Measurements from ENCODE around the gene KIFAP3.
"Not testable (repeated sequence)": the region's sequence is repeated elsewhere in the genome, so short reads cannot be mapped to it uniquely, and the experiment has no call there.

KIFAP3 gene

DNA sequence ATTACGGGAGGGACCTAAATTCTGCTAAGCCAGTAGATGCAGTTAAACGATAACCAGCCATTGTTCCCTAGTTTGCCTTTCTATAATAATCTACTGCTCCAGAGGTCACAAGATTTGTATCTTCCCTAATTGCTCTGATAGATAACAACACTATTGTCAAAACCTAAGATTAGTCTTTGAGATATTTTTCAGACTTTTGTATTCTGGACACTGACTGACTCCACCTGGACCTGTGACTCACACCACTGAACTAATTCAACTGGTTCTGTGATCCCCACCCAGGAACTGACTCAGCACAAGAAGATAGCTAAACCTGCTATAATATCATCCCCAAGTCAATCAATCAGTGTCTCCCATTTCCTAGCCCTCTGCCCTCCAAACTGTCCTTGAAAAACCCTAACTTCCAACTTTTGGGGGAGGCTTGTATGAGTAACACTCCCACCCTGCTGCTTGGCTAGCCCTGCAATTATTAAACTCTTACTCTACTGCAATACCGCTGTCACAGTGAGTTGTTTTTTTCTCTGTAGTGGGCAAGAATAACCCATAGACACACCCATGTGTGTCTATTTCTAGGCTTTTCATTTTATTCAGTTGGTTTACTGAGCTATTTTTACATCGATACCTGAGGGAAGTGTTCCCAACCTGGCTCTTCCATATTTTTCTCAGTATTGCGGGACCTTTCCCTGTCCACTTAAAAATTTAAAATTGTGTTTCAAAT lies 11.2 kb downstream of the KIFAP3 start:
- DNase-seq (ENCODE audit: low spot score) = no peak

DNA sequence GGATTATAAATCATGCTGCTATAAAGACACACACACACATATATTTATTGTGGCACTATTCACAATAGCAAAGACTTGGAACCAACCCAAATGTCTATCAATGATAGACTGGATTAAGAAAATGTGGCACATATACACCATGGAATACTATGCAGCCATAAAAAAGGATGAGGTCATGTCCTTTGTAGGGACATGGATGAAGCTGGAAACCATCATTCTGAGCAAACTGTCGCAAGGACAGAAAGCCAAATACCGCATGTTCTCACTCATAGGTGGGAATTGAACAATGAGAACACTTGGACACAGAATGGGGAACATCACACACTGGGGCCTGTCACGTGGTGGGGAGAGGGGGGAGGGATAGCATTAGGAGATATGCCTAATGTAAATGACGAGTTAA lies 12.8 kb downstream of the KIFAP3 start:
- DNase-seq (ENCODE audit: low spot score) = not testable (repeated sequence)

DNA sequence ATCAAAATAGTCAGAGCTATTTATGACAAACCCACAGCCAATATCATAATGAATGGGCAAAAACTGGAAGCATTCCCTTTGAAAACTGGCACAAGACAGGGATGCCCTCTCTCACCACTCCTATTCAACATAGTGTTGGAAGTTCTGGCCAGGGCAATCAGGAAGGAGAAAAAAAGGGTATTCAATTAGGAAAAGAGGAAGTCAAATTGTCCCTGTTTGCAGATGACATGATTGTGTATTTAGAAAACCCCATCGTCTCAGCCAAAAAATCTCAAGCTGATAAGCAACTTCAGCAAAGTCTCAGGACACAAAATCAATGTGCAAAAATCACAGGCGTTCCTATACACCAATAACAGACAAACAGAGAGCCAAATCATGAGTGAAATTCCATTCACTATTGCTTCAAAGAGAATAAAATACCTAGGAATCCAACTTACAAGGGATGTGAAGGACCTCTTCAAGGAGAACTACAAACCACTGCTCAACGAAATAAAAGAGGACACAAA lies 14.4 kb downstream of the KIFAP3 start:
- DNase-seq (ENCODE audit: low spot score) = not testable (repeated sequence)

DNA sequence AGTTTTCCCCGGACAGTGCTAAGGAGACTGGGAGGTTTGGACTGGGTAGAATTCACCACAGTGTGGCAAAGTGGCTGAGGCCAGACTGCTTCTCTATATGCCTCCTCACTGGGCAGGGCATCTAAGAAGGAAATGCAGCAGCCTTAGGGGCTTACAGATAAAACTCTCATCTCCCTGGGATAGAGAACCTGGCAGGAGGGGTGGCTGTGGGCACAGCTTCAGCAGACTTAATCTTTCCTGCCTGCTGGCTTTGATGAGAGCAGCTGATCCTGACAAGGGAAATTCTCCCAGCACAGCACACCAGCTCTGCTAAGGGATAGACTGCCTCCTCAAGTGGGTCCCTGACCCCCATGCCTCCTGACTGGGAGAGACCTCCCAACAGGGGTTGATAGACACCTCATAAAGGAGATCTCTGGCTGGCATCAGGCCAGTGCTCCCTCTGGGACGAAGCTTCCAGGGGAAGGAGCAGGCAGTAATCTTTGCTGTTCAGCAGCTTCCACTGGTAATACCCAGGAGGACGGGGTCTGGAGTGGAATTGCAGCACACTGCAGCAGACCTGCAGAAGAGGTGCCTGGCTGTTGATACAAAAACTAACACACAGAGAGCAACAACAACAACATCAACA lies 25.2 kb downstream of the KIFAP3 start:
- no peak for DNase-seq (ENCODE audit: low spot score)

DNA sequence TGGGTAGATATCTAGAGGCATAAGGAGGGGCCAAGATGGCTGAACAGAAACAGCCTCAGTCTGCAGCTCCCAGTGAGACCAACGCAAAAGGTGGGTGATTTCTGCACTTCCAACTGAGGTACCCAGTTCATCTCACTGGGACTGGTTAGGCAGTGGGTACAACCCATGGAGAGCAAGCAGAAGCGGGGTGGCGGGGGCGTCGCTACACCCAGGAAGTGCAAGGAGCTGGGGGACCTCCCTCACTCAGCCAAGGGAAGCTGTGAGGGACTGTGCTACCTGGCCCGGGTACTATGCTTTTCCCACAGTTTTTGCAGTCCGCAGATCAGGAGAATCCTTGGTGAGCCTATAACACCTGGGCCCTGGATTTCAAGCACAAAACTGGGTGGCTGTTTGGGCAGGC lies 26.0 kb downstream of the KIFAP3 start:
- DNase-seq (ENCODE audit: low spot score) = no peak

DNA sequence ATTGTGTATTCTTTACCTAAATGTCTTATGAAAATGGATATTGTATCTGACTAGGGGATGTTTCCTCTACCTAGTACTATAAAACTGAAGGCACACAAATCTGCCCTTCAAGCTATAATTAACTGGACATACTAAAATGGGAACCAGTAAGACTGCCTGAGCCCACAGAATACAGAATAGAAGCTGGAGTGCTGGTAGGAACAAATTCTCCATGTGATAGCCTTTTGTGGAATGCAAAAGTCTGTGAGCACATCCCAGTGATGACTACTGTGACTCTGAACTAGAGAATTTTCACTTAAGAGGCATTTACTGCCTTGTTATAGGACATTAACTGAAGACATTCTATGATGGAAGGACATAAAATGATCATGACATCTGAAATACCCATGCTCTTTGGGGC lies 30.3 kb downstream of the KIFAP3 start:
- DNase-seq (ENCODE audit: low spot score) = no peak

DNA sequence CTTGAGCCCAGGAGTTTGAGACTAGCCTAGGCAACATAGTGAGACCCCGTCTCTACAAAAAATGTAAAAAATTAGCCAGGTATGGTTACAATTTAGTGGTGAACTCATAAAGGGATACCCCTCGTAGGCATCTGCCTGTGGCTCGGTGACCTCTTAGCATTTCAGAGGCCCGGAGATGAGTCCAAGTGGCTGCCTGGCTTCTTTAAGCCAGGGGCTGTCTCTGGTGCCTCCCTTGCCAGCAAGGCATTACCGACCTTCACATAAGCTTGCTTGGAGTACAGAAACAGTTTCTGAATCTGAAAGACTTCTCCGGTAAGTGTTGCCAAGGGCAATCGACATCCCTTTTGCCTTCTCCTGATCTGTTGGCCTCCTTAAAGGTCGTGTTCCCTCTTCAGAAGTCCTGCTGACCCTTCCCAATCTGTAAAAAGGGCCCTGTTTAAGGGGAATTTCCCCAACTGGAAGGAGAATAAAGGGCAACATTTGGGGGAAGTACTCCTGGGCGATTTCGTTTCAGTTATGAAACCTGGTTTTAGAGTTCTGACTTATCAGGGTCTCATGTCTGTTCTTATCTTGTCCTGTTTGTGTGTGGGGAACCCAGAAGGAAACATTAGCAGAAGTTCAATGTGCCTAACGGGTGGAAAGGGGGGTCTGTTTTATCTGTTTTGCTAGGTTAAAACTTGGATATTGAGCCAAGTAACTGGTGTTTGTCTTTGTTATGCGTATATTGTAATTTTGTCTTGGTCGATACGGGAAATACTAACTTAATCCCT lies 32.9 kb downstream of the KIFAP3 start:
- DNase-seq (ENCODE audit: low spot score) = no peak

DNA sequence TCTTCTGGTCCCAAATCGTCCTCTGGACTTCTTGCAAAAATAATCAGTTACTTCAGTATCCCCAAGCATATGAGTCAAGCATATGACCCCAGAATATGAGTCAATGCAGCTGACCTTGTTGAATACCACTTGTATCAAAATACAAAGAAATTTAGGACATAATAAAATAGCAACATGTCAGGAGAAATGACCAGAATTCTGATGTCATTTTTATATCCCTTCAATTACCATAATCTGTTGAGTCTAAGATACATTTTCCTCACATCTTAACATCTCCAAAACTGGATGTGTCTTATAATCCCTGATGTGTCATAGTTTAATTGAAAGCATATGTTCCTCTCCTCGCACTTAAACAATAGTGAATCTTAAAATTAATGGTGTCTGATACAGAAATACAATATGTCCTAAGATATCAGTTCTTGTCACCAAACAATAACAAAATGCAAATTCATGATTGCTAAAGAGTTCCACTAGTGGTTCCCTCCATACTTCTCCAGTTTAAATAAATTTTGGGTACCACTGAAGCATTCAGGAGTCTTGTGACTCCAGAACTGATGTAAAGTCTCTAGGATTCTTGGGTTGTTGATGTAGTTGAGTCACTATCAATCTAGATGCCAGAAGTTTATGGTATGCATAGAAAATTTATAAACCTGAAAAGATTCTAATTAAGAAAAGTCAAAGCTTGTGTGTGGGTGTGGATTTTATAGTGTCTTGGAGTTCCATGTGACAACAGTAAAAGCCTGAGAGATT lies 41.8 kb downstream of the KIFAP3 start:
- no peak for DNase-seq (ENCODE audit: low spot score)

DNA sequence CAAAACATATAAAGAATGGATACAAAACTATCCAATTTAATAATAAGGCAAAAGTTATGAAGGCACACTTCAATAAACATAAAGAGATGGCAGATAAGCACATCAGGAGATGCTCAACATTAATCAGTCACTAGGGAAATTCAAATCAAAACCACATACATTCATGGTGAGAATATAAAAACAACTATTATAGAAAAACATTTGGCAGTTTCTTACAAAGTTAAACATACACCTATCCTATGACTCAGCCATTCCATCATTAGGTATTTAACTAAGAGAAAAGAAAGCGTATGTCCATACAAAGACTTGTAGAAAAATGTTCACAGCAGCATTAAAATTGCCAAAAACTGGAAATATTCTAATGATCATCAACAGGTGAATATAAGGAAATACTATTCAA lies 44.3 kb downstream of the KIFAP3 start:
- DNase-seq (ENCODE audit: low spot score) = no peak

DNA sequence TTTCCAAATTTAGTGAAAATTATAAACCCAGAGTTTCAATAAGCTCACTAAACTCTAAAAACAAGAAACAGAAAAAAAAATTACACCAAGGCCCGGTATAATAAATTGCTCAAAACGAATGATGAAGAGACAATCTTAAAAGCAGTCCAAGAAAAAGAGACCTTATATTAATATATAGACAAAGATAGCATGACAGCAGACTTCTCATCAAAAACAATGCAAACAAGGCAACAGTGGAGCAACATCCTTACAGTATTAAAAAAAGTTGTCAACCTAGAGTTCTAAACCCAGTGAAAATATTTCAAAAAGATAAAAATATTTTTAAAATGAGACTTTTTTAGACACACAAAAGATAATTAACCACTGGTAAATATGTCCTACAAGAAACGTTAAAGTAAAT lies 46.7 kb downstream of the KIFAP3 start:
- DNase-seq (ENCODE audit: low spot score) = no peak

DNA sequence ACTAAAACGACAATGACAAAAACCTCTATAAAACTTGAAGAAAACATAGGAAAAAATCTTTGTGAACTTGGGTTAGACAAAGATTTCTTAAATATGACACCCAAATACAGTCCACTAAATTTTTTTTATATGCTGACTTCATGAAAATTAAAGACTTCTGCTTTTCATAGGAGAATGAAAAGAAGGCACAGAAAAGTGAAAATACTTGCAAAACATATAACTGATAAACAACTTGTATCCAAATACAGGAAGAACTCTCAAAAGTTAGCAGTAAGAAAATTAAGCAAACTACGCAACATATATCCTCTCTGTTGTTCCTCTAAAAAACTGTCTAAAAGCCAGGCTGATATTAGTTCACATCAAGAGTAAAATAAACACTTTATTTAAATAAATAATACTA lies 53.6 kb downstream of the KIFAP3 start:
- no peak for DNase-seq (ENCODE audit: low spot score)

DNA sequence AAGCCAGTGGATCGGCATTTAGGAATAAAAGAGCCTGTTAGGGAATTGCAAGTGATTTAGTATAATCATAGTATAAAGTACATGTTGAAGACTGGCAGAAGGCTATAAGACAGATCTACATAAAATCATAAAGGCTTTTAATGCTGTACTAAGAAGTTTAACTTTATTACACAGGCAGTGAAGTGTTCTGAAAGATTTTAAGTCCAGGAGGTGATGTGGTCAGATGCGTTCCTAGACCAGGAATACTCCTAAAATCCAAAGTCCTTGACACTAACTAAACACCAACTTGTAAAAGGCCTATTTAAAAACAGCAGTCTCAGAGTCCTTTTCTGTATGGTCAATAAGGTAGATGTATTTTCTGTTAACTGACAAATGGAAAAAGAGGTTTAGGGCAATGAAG lies 57.0 kb downstream of the KIFAP3 start:
- DNase-seq (ENCODE audit: low spot score) = no peak

DNA sequence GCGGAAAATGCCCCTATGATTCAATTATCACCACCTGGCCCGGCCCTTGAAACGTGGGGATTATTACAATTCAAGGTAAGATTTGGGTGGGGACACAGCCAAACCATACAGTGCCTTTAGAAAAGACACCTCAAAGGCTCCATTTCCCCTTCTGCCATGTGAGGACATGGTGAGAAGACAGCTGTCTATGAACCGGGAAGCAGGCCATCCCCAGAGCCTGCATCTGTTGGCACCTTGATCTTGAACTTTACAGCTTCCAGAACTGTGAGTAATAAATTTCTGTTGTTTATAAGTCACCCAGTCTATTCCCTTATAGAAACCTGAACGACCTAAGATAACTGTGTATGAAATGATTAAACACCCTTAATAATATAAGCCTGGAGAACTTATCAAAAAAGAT lies 61.6 kb downstream of the KIFAP3 start:
- DNase-seq (ENCODE audit: low spot score) = no peak

DNA sequence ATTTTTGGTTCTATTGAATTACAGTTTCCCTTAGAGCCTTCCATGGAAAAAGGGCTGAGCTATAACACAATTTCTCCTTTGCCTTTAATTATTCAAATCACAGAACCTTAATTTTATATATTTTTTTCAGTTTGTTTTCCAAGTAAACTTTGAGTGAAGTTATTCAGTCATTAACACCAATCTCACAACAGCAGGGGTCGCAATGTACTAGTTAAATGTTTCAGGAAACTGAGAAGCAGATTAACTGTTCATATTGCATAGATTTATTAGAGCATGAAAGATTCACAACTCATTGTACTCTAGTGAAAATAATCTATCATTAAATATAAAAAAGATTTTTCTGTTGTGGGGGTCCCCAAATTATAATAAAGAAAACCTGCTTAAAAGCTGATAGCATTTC lies 64.1 kb downstream of the KIFAP3 start:
- DNase-seq (ENCODE audit: low spot score) = peak; percentile 4

DNA sequence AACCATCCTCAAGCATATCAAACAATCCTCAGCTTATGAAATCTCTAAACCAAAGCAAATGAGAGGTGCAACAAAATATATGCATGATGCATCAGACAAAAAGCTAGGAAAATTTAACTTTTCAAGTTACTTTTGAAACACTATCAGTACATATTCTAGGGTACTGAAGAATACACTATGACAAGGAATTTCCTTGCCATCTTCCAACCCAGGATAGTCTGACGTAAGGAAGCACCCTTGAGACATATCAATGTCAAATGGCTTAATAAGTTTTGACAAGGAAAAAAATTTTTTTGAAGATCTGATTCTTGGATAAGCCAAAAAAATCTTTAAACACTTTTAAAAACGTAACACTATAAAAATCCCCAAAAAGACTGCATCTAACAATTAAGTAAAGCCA lies 64.9 kb downstream of the KIFAP3 start:
- no peak for DNase-seq (ENCODE audit: low spot score)

DNA sequence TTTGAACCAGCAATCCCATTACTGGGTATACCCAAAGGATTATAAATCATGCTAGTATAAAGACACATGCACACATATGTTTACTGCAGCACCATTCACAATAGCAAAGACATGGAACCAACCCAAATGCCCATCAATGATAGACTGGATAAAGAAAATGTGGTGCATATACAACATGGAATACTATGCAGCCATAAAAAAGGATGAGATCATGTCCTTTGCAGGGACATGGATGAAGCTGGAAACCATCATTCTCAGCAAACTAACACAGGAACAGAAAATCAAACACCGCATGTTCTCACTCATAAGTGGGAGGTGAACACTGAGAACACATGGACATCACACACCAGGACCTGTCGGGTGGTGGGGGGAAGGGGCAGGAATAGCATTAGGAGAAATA lies 65.8 kb downstream of the KIFAP3 start:
- DNase-seq (ENCODE audit: low spot score) = not testable (repeated sequence)

DNA sequence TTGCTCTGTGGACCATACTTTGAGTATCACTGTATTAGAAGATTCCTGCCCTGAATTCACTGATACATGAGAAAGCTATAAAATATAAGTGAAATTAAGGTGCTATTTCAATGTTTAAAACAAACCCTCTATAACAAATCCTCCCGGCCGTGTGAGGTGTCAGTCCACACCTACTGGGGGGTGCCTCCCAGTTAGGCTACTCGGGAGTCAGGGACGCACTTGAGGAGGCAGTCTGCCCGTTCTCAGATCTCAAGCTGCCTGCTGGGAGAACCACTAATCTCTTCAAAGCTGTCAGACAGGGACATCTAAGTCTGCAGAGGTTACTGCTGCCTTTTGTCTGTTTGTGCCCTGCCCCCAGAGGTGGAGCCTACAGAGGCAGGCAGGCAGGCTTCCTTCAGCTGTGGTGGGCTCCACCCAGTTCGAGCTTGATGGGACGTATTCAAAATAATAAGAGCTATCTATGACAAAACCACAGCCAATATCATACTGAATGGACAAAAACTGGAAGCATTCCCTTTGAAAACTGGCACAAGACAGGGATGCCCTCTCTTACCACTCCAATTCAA lies 71.1 kb downstream of the KIFAP3 start:
- not testable (repeated sequence) for DNase-seq (ENCODE audit: low spot score)

DNA sequence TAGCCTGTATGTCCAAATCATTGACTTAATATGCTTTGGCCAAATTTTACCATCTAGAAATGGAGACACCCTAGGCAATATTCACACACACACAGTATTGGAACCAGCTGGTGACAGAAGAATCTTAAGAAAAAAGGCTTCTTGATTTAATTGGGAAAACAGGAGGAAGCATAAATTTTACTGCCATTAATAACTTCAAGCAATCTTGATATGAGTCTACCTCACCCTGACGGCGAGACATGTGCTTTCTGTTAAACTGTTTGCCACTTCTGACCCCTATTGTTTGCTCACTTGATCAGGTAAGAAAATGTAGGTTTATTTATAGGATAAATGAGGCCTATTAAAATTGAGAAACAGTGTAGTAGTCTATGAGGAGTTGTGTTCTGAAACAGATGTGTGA lies 73.2 kb downstream of the KIFAP3 start:
- DNase-seq (ENCODE audit: low spot score) = no peak

DNA sequence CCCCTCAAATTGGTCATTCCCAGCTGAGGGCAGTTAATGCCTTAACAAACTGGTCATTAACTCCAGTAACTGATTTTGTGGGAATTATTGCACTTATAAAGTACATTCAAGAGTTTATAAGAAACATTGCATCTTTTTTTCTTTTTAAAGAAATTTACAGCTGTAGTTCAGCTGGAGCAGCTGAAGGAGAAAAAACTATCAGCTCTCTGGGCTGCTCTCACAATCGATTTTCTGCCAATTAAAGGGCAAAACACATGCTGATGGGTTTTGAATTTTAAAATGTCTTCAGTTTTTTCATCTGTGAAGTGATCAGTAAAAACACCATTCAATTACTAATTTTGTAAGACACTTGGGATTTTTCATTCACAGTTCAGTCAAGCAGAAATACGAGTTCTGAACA lies 74.7 kb downstream of the KIFAP3 start:
- DNase-seq (ENCODE audit: low spot score) = no peak

DNA sequence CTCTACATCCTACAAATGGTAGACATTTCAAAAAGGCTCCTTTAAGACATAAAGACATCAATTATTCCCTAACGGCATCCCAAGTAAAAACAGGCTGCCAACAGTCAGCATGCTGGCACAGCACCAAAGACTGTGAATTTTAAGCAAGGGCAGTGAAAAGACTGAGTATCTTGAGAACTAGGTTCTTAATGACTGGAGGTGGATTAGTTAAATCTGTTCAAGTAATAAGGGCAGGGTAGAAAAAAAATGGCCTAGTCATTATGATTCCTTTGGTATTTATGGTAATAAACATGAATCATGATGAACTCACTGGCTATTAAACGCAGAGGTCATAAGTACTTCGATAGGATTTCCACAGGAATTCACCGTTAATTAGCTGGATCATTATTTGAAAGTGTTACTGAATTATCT lies 75.2 kb downstream of the KIFAP3 start:
- no peak for DNase-seq (ENCODE audit: low spot score)

DNA sequence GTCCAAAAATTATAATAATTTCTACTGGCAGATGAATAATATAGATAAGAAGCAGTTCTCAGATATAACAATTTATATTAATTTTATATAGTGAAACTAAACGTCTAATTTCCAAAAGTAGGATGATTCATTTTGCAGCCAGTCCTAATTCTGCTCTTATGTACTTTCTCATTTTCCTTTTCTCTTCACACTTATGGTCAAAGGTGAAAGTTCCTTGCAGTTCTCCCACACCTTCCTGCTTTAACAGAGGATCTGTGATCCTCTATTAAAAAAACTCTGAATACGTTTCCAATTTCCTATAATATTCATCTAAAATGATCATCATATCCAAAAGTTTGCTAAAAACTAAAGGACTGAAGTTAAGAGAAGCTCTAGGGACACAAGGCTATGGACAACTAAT lies 78.5 kb downstream of the KIFAP3 start:
- no peak for DNase-seq (ENCODE audit: low spot score)

DNA sequence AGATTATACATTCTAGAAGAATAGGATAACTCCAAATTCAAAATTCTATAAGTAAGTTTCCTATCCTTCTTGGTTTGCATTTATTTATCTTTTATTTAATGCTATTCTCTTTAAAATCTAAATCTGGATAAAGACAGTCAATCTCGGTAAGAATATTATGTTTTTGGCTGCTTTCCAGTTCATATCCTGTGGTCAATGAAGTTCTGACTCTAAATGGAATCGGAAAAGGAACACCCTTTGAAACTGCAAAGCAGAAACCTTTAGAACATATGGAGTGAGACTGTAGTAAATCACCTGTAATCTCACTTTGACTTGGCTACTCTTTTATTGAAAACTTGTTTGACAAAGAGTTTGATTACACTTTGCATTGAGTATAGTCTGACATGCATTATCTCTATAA lies 85.2 kb downstream of the KIFAP3 start:
- no peak for DNase-seq (ENCODE audit: low spot score)

Measured in activated CD4-positive, alpha-beta T cell treated with anti-CD3 and anti-CD28 coated beads, Interleukin-2, Interleukin-4, amounts not matched to agents 100 ng/mL and 50 ng/mL, durations not matched to agents 16 hours and 8 hours (primary cell).